ENCODE data around the gene AFF3.

The AFF3 gene

GRCh38 chr2:100142393-100142792, at the start of gene AFF3:
AFF3 (minus strand) TSS chr2:100142590; CDS start chr2:100104454, 38,136 bp downstream.
- TF ChIP-seq CTCF (IDR thresholded peaks at IDR 0.05), result no peak

GRCh38 chr2:100189387-100189786, 47.0 kb upstream of the AFF3 start:
- TF ChIP-seq CTCF (IDR thresholded peaks at IDR 0.05), result no peak

GRCh38 chr2:100188326-100188725, 45.9 kb upstream of the AFF3 start:
- no peak for TF ChIP-seq CTCF (IDR thresholded peaks at IDR 0.05)

GRCh38 chr2:100186126-100186525, 43.7 kb upstream of the AFF3 start:
- no peak for TF ChIP-seq CTCF (IDR thresholded peaks at IDR 0.05)

GRCh38 chr2:100185516-100185915, 43.1 kb upstream of the AFF3 start:
- TF ChIP-seq CTCF (IDR thresholded peaks at IDR 0.05), result no peak

- TF ChIP-seq CTCF (IDR thresholded peaks at IDR 0.05), result no peak
Observed at GRCh38 chr2:100185105-100185504, 42.7 kb upstream of the AFF3 start.

GRCh38 chr2:100184055-100184737, 41.8 kb upstream of the AFF3 start:
- no peak for TF ChIP-seq CTCF (IDR thresholded peaks at IDR 0.05)

All from LNCAP (cell line).